Embryonic facial prominence (tissue), 1 donor: ENCODE data around the gene EFCAB11.

Experiments used
- DNase-seq: peaks from one replicate; pipeline ENCODE4 v3.0.0-alpha.2; 2016; ENCODE audit errors: extremely low spot score

The EFCAB11 gene

GRCh38 chr14:89866458-89866857, 88.1 kb downstream of the EFCAB11 start:
- no peak for DNase-seq

GRCh38 chr14:89865153-89865552, 89.4 kb downstream of the EFCAB11 start:
- DNase-seq = no peak

GRCh38 chr14:89862856-89863255, 91.7 kb downstream of the EFCAB11 start:
- no peak for DNase-seq

- no peak for DNase-seq
Observed at GRCh38 chr14:89861630-89862029, 92.9 kb downstream of the EFCAB11 start.

- DNase-seq = no peak
Observed at GRCh38 chr14:89858089-89858488, 96.4 kb downstream of the EFCAB11 start.

GRCh38 chr14:89856871-89857345, 97.6 kb downstream of the EFCAB11 start:
- no peak for DNase-seq

- DNase-seq = no peak
Observed at GRCh38 chr14:89855961-89856656, 98.4 kb downstream of the EFCAB11 start.

GRCh38 chr14:89853936-89854693, 100.4 kb downstream of the EFCAB11 start:
- no peak for DNase-seq

- no peak for DNase-seq
Observed at GRCh38 chr14:89851106-89851505, 103.4 kb downstream of the EFCAB11 start.

GRCh38 chr14:89849931-89850330, 104.6 kb downstream of the EFCAB11 start:
- DNase-seq = no peak

- no peak for DNase-seq
Observed at GRCh38 chr14:89848165-89848564, 106.4 kb downstream of the EFCAB11 start.

- DNase-seq = no peak
Observed at GRCh38 chr14:89845346-89845745, 109.2 kb downstream of the EFCAB11 start.

GRCh38 chr14:89844508-89844907, 110.0 kb downstream of the EFCAB11 start:
- DNase-seq = no peak

GRCh38 chr14:89842837-89843236, 111.7 kb downstream of the EFCAB11 start:
- DNase-seq = no peak

- no peak for DNase-seq
Observed at GRCh38 chr14:89841851-89842250, 112.7 kb downstream of the EFCAB11 start.

GRCh38 chr14:89836830-89837469, 117.6 kb downstream of the EFCAB11 start:
- no peak for DNase-seq

- DNase-seq = no peak
Observed at GRCh38 chr14:89833661-89834060, 120.9 kb downstream of the EFCAB11 start.

GRCh38 chr14:89833120-89833532, 121.4 kb downstream of the EFCAB11 start:
- DNase-seq = no peak

GRCh38 chr14:89828471-89829165, 125.9 kb downstream of the EFCAB11 start:
- DNase-seq = no peak

- no peak for DNase-seq
Observed at GRCh38 chr14:89827265-89827664, 127.3 kb downstream of the EFCAB11 start.

GRCh38 chr14:89826596-89826995, 127.9 kb downstream of the EFCAB11 start:
- no peak for DNase-seq

GRCh38 chr14:89823743-89824142, 130.8 kb downstream of the EFCAB11 start:
- DNase-seq = no peak
